Measurements from ENCODE around the gene FHIT.

DNA sequence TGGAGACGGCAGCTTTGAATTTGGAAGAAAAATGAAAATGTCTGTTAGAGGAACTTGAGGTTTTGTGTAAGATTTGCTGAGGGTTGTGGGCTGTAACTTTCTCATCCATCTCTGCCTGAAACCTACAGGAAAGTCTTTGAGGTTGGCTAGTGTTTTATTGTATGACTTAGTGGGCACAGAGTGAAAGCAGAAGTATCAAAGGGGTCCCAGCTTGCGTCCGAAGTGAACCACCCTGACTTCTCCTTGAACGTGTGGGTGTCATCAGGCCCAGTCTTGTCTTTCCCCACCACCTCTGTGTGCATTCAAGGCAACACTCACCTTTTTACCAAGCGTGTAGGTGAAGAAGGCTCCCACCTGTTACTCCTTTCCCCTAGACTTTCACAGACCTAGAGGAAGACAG, 1519.3 kb downstream of the FHIT start:
- TF ChIP-seq POLR2A (IDR thresholded peaks at IDR 0.05): no peak
- TF ChIP-seq, protein P1, sequence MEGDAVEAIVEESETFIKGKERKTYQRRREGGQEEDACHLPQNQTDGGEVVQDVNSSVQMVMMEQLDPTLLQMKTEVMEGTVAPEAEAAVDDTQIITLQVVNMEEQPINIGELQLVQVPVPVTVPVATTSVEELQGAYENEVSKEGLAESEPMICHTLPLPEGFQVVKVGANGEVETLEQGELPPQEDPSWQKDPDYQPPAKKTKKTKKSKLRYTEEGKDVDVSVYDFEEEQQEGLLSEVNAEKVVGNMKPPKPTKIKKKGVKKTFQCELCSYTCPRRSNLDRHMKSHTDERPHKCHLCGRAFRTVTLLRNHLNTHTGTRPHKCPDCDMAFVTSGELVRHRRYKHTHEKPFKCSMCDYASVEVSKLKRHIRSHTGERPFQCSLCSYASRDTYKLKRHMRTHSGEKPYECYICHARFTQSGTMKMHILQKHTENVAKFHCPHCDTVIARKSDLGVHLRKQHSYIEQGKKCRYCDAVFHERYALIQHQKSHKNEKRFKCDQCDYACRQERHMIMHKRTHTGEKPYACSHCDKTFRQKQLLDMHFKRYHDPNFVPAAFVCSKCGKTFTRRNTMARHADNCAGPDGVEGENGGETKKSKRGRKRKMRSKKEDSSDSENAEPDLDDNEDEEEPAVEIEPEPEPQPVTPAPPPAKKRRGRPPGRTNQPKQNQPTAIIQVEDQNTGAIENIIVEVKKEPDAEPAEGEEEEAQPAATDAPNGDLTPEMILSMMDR (IDR thresholded peaks at IDR 0.05 in 4 of 5, conservative IDR thresholded peaks at IDR 0.05 in 1 of 5): no peak
